Breast epithelium (tissue), 3 donors: ENCODE measurements around the gene SMIM33.

Source experiments
- POLR2A ChIP-seq: fragments of 450-650 bp; IDR thresholded peaks from one replicate; pipeline ENCODE4 v1.6.1; 2016; ENCODE audit warnings: antibody characterized with exemption, mild to moderate bottlenecking, moderate library complexity
- TF ChIP-seq, protein P1 (sequence below), 3 donors: fragments of 450-650 bp; IDR thresholded peaks; one replicate each; pipeline ENCODE4 v1.5.1; 2016 to 2017; ENCODE audit warnings: antibody characterized with exemption in 3 of 3, mild to moderate bottlenecking in 3 of 3, moderate library complexity in 3 of 3

DNA sequence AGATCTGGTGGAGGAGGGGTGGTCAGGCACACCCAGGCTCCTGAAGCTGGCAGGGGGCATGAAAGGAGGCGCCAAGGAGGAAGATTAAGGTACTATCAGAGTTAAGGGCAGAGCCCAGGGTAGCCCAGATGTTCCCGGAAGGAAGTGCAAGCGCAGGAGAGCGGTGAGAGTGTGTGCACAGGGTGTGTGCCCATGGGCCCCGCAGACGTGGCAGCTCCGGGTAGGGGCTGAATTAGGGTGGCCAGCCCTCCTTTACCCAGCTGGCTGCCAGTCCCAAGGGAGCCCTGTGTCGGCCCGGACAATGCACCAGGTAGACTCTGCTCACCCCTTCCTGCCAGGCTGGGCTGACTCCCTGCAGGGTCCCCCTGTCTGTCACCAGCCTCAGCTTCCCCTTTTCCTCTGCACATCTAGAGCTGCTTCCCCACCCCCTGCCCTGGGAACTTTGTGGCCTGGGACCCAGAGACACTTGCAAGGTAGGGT is at the start of gene SMIM33:
- TF ChIP-seq, protein P1, sequence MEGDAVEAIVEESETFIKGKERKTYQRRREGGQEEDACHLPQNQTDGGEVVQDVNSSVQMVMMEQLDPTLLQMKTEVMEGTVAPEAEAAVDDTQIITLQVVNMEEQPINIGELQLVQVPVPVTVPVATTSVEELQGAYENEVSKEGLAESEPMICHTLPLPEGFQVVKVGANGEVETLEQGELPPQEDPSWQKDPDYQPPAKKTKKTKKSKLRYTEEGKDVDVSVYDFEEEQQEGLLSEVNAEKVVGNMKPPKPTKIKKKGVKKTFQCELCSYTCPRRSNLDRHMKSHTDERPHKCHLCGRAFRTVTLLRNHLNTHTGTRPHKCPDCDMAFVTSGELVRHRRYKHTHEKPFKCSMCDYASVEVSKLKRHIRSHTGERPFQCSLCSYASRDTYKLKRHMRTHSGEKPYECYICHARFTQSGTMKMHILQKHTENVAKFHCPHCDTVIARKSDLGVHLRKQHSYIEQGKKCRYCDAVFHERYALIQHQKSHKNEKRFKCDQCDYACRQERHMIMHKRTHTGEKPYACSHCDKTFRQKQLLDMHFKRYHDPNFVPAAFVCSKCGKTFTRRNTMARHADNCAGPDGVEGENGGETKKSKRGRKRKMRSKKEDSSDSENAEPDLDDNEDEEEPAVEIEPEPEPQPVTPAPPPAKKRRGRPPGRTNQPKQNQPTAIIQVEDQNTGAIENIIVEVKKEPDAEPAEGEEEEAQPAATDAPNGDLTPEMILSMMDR (IDR thresholded peaks at IDR 0.05): no peak
- no peak for TF ChIP-seq POLR2A
